K562 (cell line): ENCODE data around the gene MAST3. TPM values are rescaled to one million over a fixed set of nuclear protein-coding genes. Genes with fewer than 3 reads are reported as not detected.

ENCODE experiments used
- BCOR ChIP-seq: fragments of 450-650 bp; IDR thresholded peaks from 2 replicates; pipeline ENCODE4 v1.6.1; 2016
- TEAD1 ChIP-seq, 2 experiments: fragments of 450-650 bp in 1 of 2; sonication (generic) in 1 of 2; formaldehyde crosslinking; IDR thresholded peaks; 2 replicates each; pipeline versions ENCODE4 v1.4.0 to v1.8.0; 2020 to 2022; ENCODE audit warnings: mild to moderate bottlenecking in 2 of 2, missing genetic modification reagents in 1 of 2
- TSHZ1 ChIP-seq: fragments of 250-450 bp; sonication (Bioruptor Pico); IDR thresholded peaks from 2 replicates; pipeline ENCODE4 v1.4.0; 2020; ENCODE audit warnings: mild to moderate bottlenecking, moderate library complexity
- ZNF395 ChIP-seq: fragments of 200-800 bp; sonication (Bioruptor generic); IDR thresholded peaks from 2 replicates; pipeline ENCODE4 v1.6.1; 2017; ENCODE audit warnings: missing genetic modification characterization, missing compliant biosample characterization
- ZNF639 ChIP-seq, 2 experiments: fragments of 200-800 bp in 1 of 2; sonication (Bioruptor generic) in 1 of 2; sonication (generic) in 1 of 2; formaldehyde crosslinking in 1 of 2; IDR thresholded peaks in 1 of 2; conservative IDR thresholded peaks in 1 of 2; 2 replicates each; pipeline versions ENCODE4 v1.5.0 to v1.6.1; 2016 to 2020; ENCODE audit warnings: missing compliant biosample characterization in 1 of 2, missing genetic modification characterization in 1 of 2, missing genetic modification reagents in 1 of 2
- ZNF655 ChIP-seq: fragments of 250-450 bp; sonication (Bioruptor Pico); IDR thresholded peaks from 2 replicates; pipeline ENCODE4 v1.5.0; 2021
- polyA plus RNA-seq, 8 experiments: library from polyadenylated mRNA; depleted of rRNA in 4 of 8; stranded (reverse) in 5 of 8; unstranded in 3 of 8; fragments of >200 nt; fragmentation: Nextera tagmentation in 2 of 8; fragmentation: Illumina TruSeq in 1 of 8; extraction: Ambion mirVana in 2 of 8; extraction: Trizol in 1 of 8; gene quantifications; 2 replicates each; pipeline versions ENCODE4 v1.2.1 to v1.2.3, GENCODE V29; 2011 to 2014; ENCODE audit warnings: inconsistent platforms in 1 of 8, missing spikeins in 1 of 8
- total RNA-seq, 7 experiments: library from RNA; depleted of rRNA in 6 of 7; stranded (reverse); fragments of >200 nt in 6 of 7; fragmentation: Illumina TruSeq in 2 of 7; extraction: Trizol in 2 of 7; gene quantifications; 2 replicates each; pipeline versions ENCODE4 v1.2.1 to v1.2.3, GENCODE V29; 2011 to 2021; ENCODE audit warnings: low replicate concordance in 1 of 7

The MAST3 gene
- total and polyA plus RNA-seq, 9 of the 15 experiments (the other 6 are each of a cell fraction or from before 2014, with no cell fraction given) = 0.94 to 9.9 (median 2.4) TPM

GRCh38 chr19:18144906-18145305, 47.3 kb downstream of the MAST3 start (continued):
- TF ChIP-seq ZNF395 (no peak), ZNF639 (CRISPR knock-in tag; conservative IDR thresholded peaks at IDR 0.05 in 1 of 2, IDR thresholded peaks at IDR 0.05 in 1 of 2) (no peak), BCOR (no peak), TEAD1 (CRISPR knock-in tag; IDR thresholded peaks at IDR 0.05) (no peak), ZNF655 (CRISPR knock-in tag) (no peak), TSHZ1 (CRISPR knock-in tag) (no peak)
